ENCODE measurements around the gene TMEM62.
A peak's percentile ranks its signal among the peaks of the same experiment; 100 is the strongest.

GRCh38 chr15:43218908-43219706 lies 85.7 kb downstream of the TMEM62 start:
- no peak for TF ChIP-seq POLR2A (IDR thresholded peaks at IDR 0.05)
- TF ChIP-seq, protein P1, sequence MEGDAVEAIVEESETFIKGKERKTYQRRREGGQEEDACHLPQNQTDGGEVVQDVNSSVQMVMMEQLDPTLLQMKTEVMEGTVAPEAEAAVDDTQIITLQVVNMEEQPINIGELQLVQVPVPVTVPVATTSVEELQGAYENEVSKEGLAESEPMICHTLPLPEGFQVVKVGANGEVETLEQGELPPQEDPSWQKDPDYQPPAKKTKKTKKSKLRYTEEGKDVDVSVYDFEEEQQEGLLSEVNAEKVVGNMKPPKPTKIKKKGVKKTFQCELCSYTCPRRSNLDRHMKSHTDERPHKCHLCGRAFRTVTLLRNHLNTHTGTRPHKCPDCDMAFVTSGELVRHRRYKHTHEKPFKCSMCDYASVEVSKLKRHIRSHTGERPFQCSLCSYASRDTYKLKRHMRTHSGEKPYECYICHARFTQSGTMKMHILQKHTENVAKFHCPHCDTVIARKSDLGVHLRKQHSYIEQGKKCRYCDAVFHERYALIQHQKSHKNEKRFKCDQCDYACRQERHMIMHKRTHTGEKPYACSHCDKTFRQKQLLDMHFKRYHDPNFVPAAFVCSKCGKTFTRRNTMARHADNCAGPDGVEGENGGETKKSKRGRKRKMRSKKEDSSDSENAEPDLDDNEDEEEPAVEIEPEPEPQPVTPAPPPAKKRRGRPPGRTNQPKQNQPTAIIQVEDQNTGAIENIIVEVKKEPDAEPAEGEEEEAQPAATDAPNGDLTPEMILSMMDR (IDR thresholded peaks at IDR 0.05): peak in 1 of 3 donors; percentile 48
